ENCODE data around the gene KPNA4.

DNA sequence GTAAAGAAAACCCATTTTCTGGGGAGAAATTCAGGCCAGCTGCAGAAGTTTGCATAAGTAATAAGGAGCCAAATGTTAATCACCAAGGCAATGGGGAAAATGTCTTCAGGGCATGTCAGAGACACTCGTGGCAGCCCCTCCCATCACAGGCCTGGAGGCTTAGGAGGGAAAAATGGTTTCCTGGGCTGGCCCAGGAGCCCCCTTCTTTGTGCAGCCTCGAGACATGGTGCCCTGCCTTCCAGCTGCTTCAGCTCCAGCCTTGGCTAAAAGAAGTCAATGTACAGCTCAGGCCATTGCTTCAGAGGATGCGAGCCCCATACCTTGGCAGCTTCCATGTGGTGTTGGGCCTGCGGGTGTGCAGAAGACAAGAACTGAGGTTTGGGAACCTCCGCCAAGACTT, 95.2 kb downstream of the KPNA4 start:
- TF ChIP-seq, protein P1, sequence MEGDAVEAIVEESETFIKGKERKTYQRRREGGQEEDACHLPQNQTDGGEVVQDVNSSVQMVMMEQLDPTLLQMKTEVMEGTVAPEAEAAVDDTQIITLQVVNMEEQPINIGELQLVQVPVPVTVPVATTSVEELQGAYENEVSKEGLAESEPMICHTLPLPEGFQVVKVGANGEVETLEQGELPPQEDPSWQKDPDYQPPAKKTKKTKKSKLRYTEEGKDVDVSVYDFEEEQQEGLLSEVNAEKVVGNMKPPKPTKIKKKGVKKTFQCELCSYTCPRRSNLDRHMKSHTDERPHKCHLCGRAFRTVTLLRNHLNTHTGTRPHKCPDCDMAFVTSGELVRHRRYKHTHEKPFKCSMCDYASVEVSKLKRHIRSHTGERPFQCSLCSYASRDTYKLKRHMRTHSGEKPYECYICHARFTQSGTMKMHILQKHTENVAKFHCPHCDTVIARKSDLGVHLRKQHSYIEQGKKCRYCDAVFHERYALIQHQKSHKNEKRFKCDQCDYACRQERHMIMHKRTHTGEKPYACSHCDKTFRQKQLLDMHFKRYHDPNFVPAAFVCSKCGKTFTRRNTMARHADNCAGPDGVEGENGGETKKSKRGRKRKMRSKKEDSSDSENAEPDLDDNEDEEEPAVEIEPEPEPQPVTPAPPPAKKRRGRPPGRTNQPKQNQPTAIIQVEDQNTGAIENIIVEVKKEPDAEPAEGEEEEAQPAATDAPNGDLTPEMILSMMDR (IDR thresholded peaks at IDR 0.05; ENCODE audit: borderline replicate concordance, extremely low read depth, low read length, poor library complexity, severe bottlenecking): no peak
- no peak for TF ChIP-seq EZH2 (IDR thresholded peaks at IDR 0.05; ENCODE audit: borderline replicate concordance, low read depth, low read length, severe bottlenecking)
